Measurements from ENCODE around the gene ZNHIT2. TPM values are rescaled to one million over a fixed set of nuclear protein-coding genes. Genes with fewer than 3 reads are reported as not detected.

The ZNHIT2 gene
- total RNA-seq, 4 donors from 2014 or later: 9.6 to 40.8 (median 12.2) TPM

GRCh38 chr11:65066805-65067291, 50.7 kb downstream of the ZNHIT2 start:
- TF ChIP-seq POLR2AphosphoS5 (IDR thresholded peaks at IDR 0.05) (no peak), EP300 (IDR thresholded peaks at IDR 0.05; ENCODE audit: low read depth) (no peak), CTCF (IDR thresholded peaks at IDR 0.05) (no peak), POLR2A (IDR thresholded peaks at IDR 0.05) (no peak)
- H3K9me3 ChIP-seq: no peaks in the 10 kb centered on the region
- no peak overlapping the region for H3K27ac ChIP-seq
- 86% methylated on average over 4 of the region's 4 CpGs; no CpG with 5 or more reads in 1 of the 2 donors for WGBS, 2 donors (ENCODE audit: low coverage in 1 of 2)
- no peaks in the 10 kb centered on the region for H3K27me3 ChIP-seq
- in situ Hi-C loops (cut with MboI; ENCODE audit: low pct_ligation_motif_present in 1 of 4, low pct_unique_long_range_greater_than_20kb in 1 of 4, low sequenced_read_pairs in 3 of 4): no loop called here
- intact Hi-C loops (cut with DNase I; ENCODE audit: low total_unique reads): no loop called here
- H3K4me1 ChIP-seq: no peaks in the 10 kb centered on the region
- H3K4me3 ChIP-seq: no peak overlapping the region
- no peaks in the 10 kb centered on the region for H3K36me3 ChIP-seq
- no peak for DNase-seq

Small RNAs within 50 kb of the gene (small RNA-seq; reads per million reads assigned to genes)
- gene HIGD1AP10 (0 reads per million in 4 donors), gene PDCL2P2 (0 reads per million in 4 donors), gene RNU2-23P (0.35 to 0.83 (median 0.46) reads per million in 4 donors)

Other genes starting within 250 kb of the ZNHIT2 start
- gene EHD1, start 239.1 kb downstream of the ZNHIT2 start, total RNA-seq: 100 to 1,000 TPM in 2 of 4 donors, 10 to 100 TPM in 2; 67.9 to 202 (median 116) TPM
- 10 to 100 TPM; 30.1 to 82.3 (median 46.4) TPM for gene ATG2A, start 200.5 kb downstream of the ZNHIT2 start, total RNA-seq
- 10 to 100 TPM; 16.7 to 38.1 (median 26.8) TPM for gene PPP2R5B, start 193.0 kb downstream of the ZNHIT2 start, total RNA-seq
- 1 to 10 TPM in 1 of 4 donors, not detected in 3; 6.0 TPM for gene GPHA2, start 181.8 kb downstream of the ZNHIT2 start, total RNA-seq
- gene MAJIN, start 145.6 kb downstream of the ZNHIT2 start, total RNA-seq: not detected
- gene BATF2, start 120.7 kb downstream of the ZNHIT2 start, total RNA-seq: 10 to 100 TPM in 3 of 4 donors, 1 to 10 TPM in 1; 4.0 to 13.9 (median 11.2) TPM
- 100 to 1,000 TPM in 1 of 4 donors, 10 to 100 TPM in 3; 28.4 to 147 (median 85.8) TPM for gene ARL2, start 103.5 kb downstream of the ZNHIT2 start, total RNA-seq
- 10 to 100 TPM in 3 of 4 donors, 1 to 10 TPM in 1; 1.9 to 53.3 (median 35.9) TPM for gene SNX15, start 90.3 kb downstream of the ZNHIT2 start, total RNA-seq
- 100 to 1,000 TPM in 1 of 4 donors, 10 to 100 TPM in 2, 1 to 10 TPM in 1; 3.7 to 105 (median 12.9) TPM for gene SAC3D1, start 76.5 kb downstream of the ZNHIT2 start, total RNA-seq
- gene NAALADL1, start 59.1 kb downstream of the ZNHIT2 start, total RNA-seq: 100 to 1,000 TPM in 1 of 4 donors, 10 to 100 TPM in 2, not detected in 1; 13.8 to 105 (median 75.6) TPM
- 1 to 10 TPM in 3 of 4 donors, not detected in 1; 1.9 to 2.6 (median 2.5) TPM for gene CDCA5, start 33.7 kb downstream of the ZNHIT2 start, total RNA-seq
- gene ZFPL1, start 33.5 kb downstream of the ZNHIT2 start, total RNA-seq: 100 to 1,000 TPM in 1 of 4 donors, 10 to 100 TPM in 3; 44.5 to 105 (median 64.2) TPM
- gene VPS51, start 21.5 kb downstream of the ZNHIT2 start, total RNA-seq: 100 to 1,000 TPM; 252 to 560 (median 437) TPM
- gene TM7SF2, start 5.8 kb downstream of the ZNHIT2 start, total RNA-seq: 10 to 100 TPM; 29.4 to 59.5 (median 42.3) TPM
- 100 to 1,000 TPM; 594 to 986 (median 662) TPM for gene FAU, start 4.4 kb upstream of the ZNHIT2 start, total RNA-seq
- 100 to 1,000 TPM in 1 of 4 donors, 10 to 100 TPM in 3; 10.5 to 119 (median 60.9) TPM for gene MRPL49, start 4.6 kb upstream of the ZNHIT2 start, total RNA-seq
- gene SYVN1, start 16.8 kb upstream of the ZNHIT2 start, total RNA-seq: 10 to 100 TPM; 20.5 to 72.6 (median 51.9) TPM
- gene SPDYC, start 52.5 kb upstream of the ZNHIT2 start, total RNA-seq: not detected
- 1,000 to 10,000 TPM in 1 of 4 donors, 100 to 1,000 TPM in 3; 211 to 1,179 (median 376) TPM for gene CAPN1, start 64.2 kb upstream of the ZNHIT2 start, total RNA-seq
- 10 to 100 TPM in 1 of 4 donors, 1 to 10 TPM in 3; 3.0 to 17.5 (median 6.2) TPM for gene POLA2, start 144.3 kb upstream of the ZNHIT2 start, total RNA-seq
- gene CDC42EP2, start 197.2 kb upstream of the ZNHIT2 start, total RNA-seq: 10 to 100 TPM in 3 of 4 donors, 1 to 10 TPM in 1; 9.1 to 22.7 (median 14.5) TPM
- 10 to 100 TPM; 29.1 to 50.9 (median 37.6) TPM for gene DPF2, start 216.2 kb upstream of the ZNHIT2 start, total RNA-seq
- gene TIGD3, start 237.1 kb upstream of the ZNHIT2 start, total RNA-seq: 1 to 10 TPM in 1 of 4 donors, under 1 TPM in 2, not detected in 1; 0.48 to 3.0 (median 0.75) TPM